Spinal cord (tissue), 10 donors: ENCODE data around the gene GPR52. TPM values are rescaled to one million over a fixed set of nuclear protein-coding genes. Genes with fewer than 3 reads are reported as not detected.
"Not testable (repeated sequence)": the region's sequence is repeated elsewhere in the genome, so short reads cannot be mapped to it uniquely, and the experiment has no call there.

Source experiments
- DNase-seq, 6 donors: peaks; one replicate each; pipeline versions ENCODE4 v3.0.0 to v3.0.0-alpha.2; 2013 to 2015; ENCODE audit warnings: low spot score in 6 of 6, low read depth in 4 of 6
- H3K27ac ChIP-seq: one replicate; pipeline ENCODE4 v1.5.1; 2013; ENCODE audit warnings: low read depth, low read length, control low read depth
- H3K27me3 ChIP-seq: one replicate; pipeline ENCODE4 v1.6.1; 2013; ENCODE audit warnings: low read length; ENCODE audit not compliant: control insufficient read depth, insufficient read depth
- H3K36me3 ChIP-seq: one replicate; pipeline ENCODE4 v1.6.1; 2013; ENCODE audit warnings: low read length; ENCODE audit not compliant: control insufficient read depth, insufficient read depth
- H3K4me1 ChIP-seq: one replicate; pipeline ENCODE4 v1.6.1; 2013; ENCODE audit warnings: low read length; ENCODE audit not compliant: control insufficient read depth, insufficient read depth
- H3K4me3 ChIP-seq: one replicate; pipeline ENCODE4 v1.5.1; 2013; ENCODE audit warnings: low read depth, low read length, control low read depth
- H3K9me3 ChIP-seq: one replicate; pipeline ENCODE4 v1.6.1; 2013; ENCODE audit warnings: low read length; ENCODE audit not compliant: control insufficient read depth, insufficient read depth
- WGBS: methylation state at CpG from one replicate; pipeline ENCODE4 v1.1.5; 2013; ENCODE audit warnings: missing lambda C conversion rate; ENCODE audit not compliant: insufficient coverage; 5-methylcytosine and 5-hydroxymethylcytosine counted together
- long read RNA-seq, 4 donors: transcript quantifications; one replicate each; lab custom pipeline, GENCODE V29; 2026
- polyA plus RNA-seq, 2 donors: library from polyadenylated mRNA; unstranded; fragments of 120-200 nt; gene quantifications; one replicate each; pipeline ENCODE4 v1.2.1, GENCODE V29; 2013; ENCODE audit not compliant: insufficient read length in 2 of 2
- total RNA-seq, 2 donors: library from RNA; depleted of rRNA in 1 of 2; stranded (reverse); fragments of 120-200 nt in 1 of 2; fragments of >200 nt in 1 of 2; gene quantifications; one replicate each; pipeline versions ENCODE4 v1.2.3 to v1.2.4, GENCODE V29; 2013 to 2014
- donor health status: healthy.

Gene GPR52
- total RNA-seq, result 1 to 10 TPM; 1.9 to 3.9 TPM
- polyA plus RNA-seq, result under 1 TPM; 0.55 to 0.72 TPM
- long read RNA-seq, donor 1, result 0 reads
- long read RNA-seq, donor 2, result 0 reads
- long read RNA-seq, donor 3, result 0 reads
- long read RNA-seq, donor 4, result 0 reads

- Histone ChIP-seq H3K4me1 (no peaks in the 10 kb centered on the region), H3K27ac (no peak within 1 kb of the TSS), H3K4me3 (no peak within 1 kb of the TSS), H3K9me3 (no peaks in the 10 kb centered on the region), H3K36me3 (no peaks in the 10 kb centered on the region), H3K27me3 (no peaks in the 10 kb centered on the region)
- 92% methylated on average over 2 of the region's 11 CpGs for WGBS
- no peak for DNase-seq
These were observed at the start of gene GPR52 for GRCh38 chr1:174447866-174448530. GPR52 (plus strand) TSS chr1:174447964; CDS start chr1:174448112, 148 bp downstream.

GRCh38 chr1:174398246-174398645 is 49.5 kb upstream of the GPR52 start:
- DNase-seq, result no peak
- WGBS, result no CpG with 5 or more reads among the region's 4 CpGs

GRCh38 chr1:174399211-174399610 is 48.6 kb upstream of the GPR52 start:
- no peak for DNase-seq
- WGBS, result no CpG with 5 or more reads among the region's 1 CpG
- Histone ChIP-seq H3K4me1 (no peaks in the 10 kb centered on the region), H3K27me3 (no peaks in the 10 kb centered on the region), H3K9me3 (no peaks in the 10 kb centered on the region), H3K27ac (no peak overlapping the region), H3K36me3 (no peaks in the 10 kb centered on the region), H3K4me3 (no peak overlapping the region)

More at GRCh38 chr1:174398246-174398645, 49.5 kb upstream of the GPR52 start:
- Histone ChIP-seq H3K27ac (no peak overlapping the region), H3K27me3 (no peaks in the 10 kb centered on the region), H3K9me3 (peaks cover 3% of the 10 kb centered on the region), H3K4me3 (no peak overlapping the region), H3K36me3 (no peaks in the 10 kb centered on the region), H3K4me1 (no peaks in the 10 kb centered on the region)

- Histone ChIP-seq H3K27ac (no peak overlapping the region), H3K9me3 (no peaks in the 10 kb centered on the region), H3K27me3 (no peaks in the 10 kb centered on the region), H3K4me1 (no peaks in the 10 kb centered on the region), H3K36me3 (no peaks in the 10 kb centered on the region), H3K4me3 (no peak overlapping the region)
- DNase-seq, result no peak
- WGBS, result no CpG with 5 or more reads among the region's 4 CpGs
These were observed 46.7 kb upstream of the GPR52 start for GRCh38 chr1:174401075-174401474.

- no peaks in the 10 kb centered on the region for H3K9me3 ChIP-seq
- no peak for DNase-seq
- no peaks in the 10 kb centered on the region for H3K36me3 ChIP-seq
- H3K27ac ChIP-seq, result no peak overlapping the region
- WGBS, result no CpG with 5 or more reads among the region's 1 CpG
- H3K27me3 ChIP-seq, result no peaks in the 10 kb centered on the region
- no peaks in the 10 kb centered on the region for H3K4me1 ChIP-seq
- no peak overlapping the region for H3K4me3 ChIP-seq
These were observed 42.5 kb upstream of the GPR52 start for GRCh38 chr1:174405219-174405618.

- H3K27ac ChIP-seq, result no peak overlapping the region
- H3K4me1 ChIP-seq, result no peaks in the 10 kb centered on the region
- no peak overlapping the region for H3K4me3 ChIP-seq
- no peak for DNase-seq
- no peaks in the 10 kb centered on the region for H3K36me3 ChIP-seq
- no peaks in the 10 kb centered on the region for H3K9me3 ChIP-seq
- H3K27me3 ChIP-seq, result no peaks in the 10 kb centered on the region
- 93% methylated on average over 2 of the region's 4 CpGs for WGBS
These were observed 41.3 kb upstream of the GPR52 start for GRCh38 chr1:174406421-174406820.

- WGBS, result no CpG with 5 or more reads among the region's 3 CpGs
- DNase-seq, result no peak
- no peaks in the 10 kb centered on the region for H3K9me3 ChIP-seq
- H3K27ac ChIP-seq, result no peak overlapping the region
- no peaks in the 10 kb centered on the region for H3K4me1 ChIP-seq
- H3K27me3 ChIP-seq, result no peaks in the 10 kb centered on the region
- no peak overlapping the region for H3K4me3 ChIP-seq
- no peaks in the 10 kb centered on the region for H3K36me3 ChIP-seq
These were observed 40.1 kb upstream of the GPR52 start for GRCh38 chr1:174407665-174408064.

- WGBS, result no CpG with 5 or more reads among the region's 2 CpGs
- H3K36me3 ChIP-seq, result no peaks in the 10 kb centered on the region
- H3K27ac ChIP-seq, result no peak overlapping the region
- H3K4me3 ChIP-seq, result no peak overlapping the region
- H3K4me1 ChIP-seq, result no peaks in the 10 kb centered on the region
- no peaks in the 10 kb centered on the region for H3K9me3 ChIP-seq
- no peak for DNase-seq
- no peaks in the 10 kb centered on the region for H3K27me3 ChIP-seq
These were observed 39.6 kb upstream of the GPR52 start for GRCh38 chr1:174408146-174408545.

- not testable (repeated sequence) for DNase-seq, H3K9me3 ChIP-seq, H3K27me3 ChIP-seq, H3K27ac ChIP-seq, H3K4me3 ChIP-seq, H3K36me3 ChIP-seq, H3K4me1 ChIP-seq
- no CpG with 5 or more reads among the region's 3 CpGs for WGBS
These were observed 38.0 kb upstream of the GPR52 start for GRCh38 chr1:174409801-174410200.

GRCh38 chr1:174413632-174414031 is 34.1 kb upstream of the GPR52 start:
- Histone ChIP-seq H3K27me3 (no peaks in the 10 kb centered on the region), H3K4me1 (no peaks in the 10 kb centered on the region), H3K27ac (no peak overlapping the region), H3K4me3 (no peak overlapping the region), H3K9me3 (no peaks in the 10 kb centered on the region), H3K36me3 (no peaks in the 10 kb centered on the region)
- WGBS, result 57% methylated on average over 3 of the region's 4 CpGs
- no peak for DNase-seq
